Stimulated activated CD8-positive, alpha-beta memory T cell treated with anti-CD3 and anti-CD28 coated beads, Interleukin-7, amount 100 ng/mL, for 48 hours (primary cell): ENCODE measurements around the gene HADH.
A peak's percentile ranks its signal among the peaks of the same experiment; 100 is the strongest.

Experiments used
- DNase-seq, 2 donors: peaks; one replicate each; pipeline ENCODE4 v3.0.0-alpha.2; 2020; ENCODE audit warnings: low read depth in 1 of 2; ENCODE audit errors: extremely low read depth in 1 of 2

Gene HADH

GRCh38 chr4:108055787-108056186, 66.1 kb downstream of the HADH start:
- DNase-seq = no peak

GRCh38 chr4:108056418-108056817, 66.7 kb downstream of the HADH start:
- DNase-seq = no peak

GRCh38 chr4:108058685-108059440, 69.2 kb downstream of the HADH start:
- DNase-seq = no peak

- DNase-seq = no peak
These were observed 70.5 kb downstream of the HADH start for GRCh38 chr4:108060164-108060563.

- DNase-seq = no peak
These were observed 71.1 kb downstream of the HADH start for GRCh38 chr4:108060686-108061321.

GRCh38 chr4:108068442-108068841, 78.8 kb downstream of the HADH start:
- no peak for DNase-seq

- DNase-seq = no peak
These were observed 81.1 kb downstream of the HADH start for GRCh38 chr4:108070775-108071174.

GRCh38 chr4:108072300-108072699, 82.6 kb downstream of the HADH start:
- peak in 1 of 2 donors; percentile 59 for DNase-seq

- no peak for DNase-seq
These were observed 88.5 kb downstream of the HADH start for GRCh38 chr4:108078024-108078733.

- DNase-seq = no peak
These were observed 91.1 kb downstream of the HADH start for GRCh38 chr4:108080747-108081146.

- no peak for DNase-seq
These were observed 91.6 kb downstream of the HADH start for GRCh38 chr4:108081256-108081655.
